NCI-H1417 (cell line): ENCODE measurements around the gene TOLLIP.
"Not testable (repeated sequence)": the region's sequence is repeated elsewhere in the genome, so short reads cannot be mapped to it uniquely, and the experiment has no call there.

Experiments
- DNase-seq, 3 experiments: peaks; one replicate each; lab custom pipeline; 2025; lab: John Stamatoyannopoulos, UW

The TOLLIP gene

DNA sequence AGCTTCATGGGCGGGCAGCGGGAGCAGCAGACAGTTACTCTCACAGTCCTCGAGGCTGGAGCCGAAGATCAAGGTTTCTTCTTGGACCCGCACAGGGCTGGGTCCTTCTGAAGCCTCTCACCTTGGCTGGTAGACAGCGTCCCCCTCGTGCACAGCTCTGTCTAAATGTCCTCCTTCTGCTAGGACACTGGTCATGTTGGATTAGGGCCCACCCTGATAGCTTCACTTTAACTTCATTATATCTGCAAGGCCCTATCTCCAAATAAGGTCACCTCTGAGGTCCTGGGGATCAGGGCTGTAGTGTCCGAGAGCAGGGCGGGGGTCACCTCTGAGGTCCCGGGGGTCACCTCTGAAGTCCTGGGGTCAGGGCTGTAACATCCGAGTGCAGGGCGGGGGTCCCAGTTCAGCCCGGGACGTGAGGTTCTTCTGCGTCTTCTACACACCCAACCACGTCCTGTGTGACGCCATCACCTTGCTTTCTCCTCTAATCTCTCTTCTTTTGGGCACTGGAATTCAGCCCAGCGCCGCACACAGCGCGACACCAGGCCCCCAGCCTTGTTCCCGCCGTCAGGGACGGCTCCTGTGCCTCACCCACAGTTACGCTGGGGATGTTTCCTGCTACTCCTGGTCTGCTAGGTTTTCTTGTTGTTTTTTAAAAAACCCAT is 34.1 kb upstream of the TOLLIP start:
- no peak for DNase-seq

GRCh38 chr11:1342946-1343345 is 33.5 kb upstream of the TOLLIP start:
- DNase-seq: no peak

- DNase-seq: peak in 1 of 3 experiments; percentile 20
Measured at GRCh38 chr11:1341928-1342524, 32.6 kb upstream of the TOLLIP start.

DNA sequence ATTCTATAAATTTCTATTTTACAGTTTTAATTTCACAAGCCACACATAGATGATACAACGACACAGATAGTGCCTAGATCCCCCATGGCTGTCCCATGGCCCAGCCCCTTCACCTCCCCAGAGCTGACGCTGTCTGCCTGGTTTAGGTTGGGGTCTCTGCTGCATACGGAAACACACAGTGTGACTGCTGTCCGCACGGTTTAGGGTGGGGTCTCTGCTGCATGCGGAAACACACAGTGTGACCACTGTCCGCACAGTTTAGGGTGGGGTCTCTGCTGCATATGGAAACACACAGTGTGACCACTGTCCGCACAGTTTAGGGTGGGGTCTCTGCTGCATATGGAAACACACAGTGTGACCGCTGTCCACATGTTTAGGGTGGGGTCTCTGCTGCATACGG is 31.8 kb upstream of the TOLLIP start:
- DNase-seq: not testable (repeated sequence)

DNA sequence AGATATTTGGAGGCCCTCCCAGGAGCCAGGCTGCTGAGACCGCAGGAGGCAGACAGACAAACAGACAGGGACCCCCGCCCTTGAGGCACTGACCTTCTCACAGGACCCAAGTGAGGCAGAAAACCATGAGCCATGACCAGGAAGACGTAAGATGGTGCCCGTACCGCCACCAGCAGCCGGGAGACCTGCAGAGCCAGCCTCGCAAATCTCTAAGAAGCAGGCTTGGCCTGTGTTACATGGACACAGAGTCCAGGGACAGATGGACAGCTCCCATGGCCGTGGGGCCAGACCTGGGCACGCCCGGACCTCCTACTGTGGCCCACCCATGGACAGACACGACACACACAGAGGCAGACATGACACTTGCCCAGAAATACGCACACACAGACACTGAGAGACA is 30.7 kb upstream of the TOLLIP start:
- DNase-seq: no peak

DNA sequence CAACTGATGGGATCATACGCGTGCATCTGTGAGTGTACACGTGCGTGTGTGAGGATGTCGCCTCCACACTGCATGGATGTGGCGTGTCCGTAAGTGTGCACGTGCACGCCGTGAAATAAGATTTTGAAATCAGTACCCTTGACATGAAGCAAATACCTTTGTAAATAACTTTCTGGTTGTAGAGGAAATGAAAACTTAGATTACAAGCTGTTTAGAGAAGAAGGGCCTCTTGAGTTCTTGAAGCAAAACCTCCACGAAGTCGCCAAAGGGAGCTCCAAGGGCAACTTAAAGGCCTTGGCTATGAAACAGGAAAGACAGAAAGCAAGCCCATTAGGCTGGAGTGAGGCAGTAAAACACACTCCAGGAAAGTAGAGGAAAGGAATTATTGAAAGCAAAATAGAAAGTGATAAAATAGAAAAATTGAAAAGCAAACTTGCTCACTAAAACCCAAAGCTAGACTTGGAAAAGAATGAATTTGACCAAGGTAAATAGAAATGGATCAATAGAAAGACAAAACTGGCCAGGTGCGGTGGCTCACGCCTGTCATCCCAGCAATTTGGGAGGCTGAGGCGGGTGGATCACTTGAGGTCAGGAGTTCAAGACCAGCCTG is 29.7 kb upstream of the TOLLIP start:
- DNase-seq: no peak

DNA sequence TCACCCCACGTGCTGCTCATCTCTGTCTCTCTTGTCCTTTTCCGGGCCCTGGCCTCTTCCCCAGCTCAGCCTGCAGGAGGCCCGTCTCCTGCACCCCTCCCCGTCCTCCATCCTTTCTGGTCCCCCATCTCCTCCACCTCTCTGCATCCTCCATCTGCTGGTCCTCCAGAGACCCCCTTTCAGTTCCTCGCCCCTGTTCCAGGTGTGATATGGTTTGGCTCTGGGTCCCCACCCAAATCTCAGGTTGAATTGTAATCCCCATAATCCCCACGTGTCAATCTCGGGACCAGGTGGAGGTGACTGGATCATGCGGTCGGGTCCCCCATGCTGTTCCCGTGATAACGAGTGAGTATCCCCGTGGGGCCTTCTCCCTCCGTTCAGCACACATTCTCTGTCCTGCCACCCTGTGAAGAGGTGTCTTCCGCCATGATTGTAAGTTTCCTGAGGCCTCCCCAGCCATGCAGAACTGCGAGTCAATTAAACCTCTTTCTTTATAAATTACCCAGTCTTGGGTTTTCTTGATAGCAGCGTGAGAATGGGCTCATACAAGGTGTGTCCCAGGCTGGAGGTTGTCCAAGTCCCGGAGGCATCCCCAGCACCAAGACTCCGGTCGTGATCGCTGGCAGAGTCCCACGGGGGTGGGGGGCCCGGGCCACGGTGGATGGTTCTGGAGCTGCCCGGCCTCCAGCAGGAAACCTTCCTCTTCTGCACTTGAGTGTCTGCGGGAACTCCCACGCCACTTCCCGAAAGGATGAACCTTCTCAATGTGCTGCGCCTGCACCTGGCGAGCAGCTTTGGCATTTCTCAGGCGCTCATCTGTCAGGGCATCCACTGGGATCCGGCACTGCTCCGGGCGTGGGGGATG is 29.0 kb upstream of the TOLLIP start:
- DNase-seq: no peak

DNA sequence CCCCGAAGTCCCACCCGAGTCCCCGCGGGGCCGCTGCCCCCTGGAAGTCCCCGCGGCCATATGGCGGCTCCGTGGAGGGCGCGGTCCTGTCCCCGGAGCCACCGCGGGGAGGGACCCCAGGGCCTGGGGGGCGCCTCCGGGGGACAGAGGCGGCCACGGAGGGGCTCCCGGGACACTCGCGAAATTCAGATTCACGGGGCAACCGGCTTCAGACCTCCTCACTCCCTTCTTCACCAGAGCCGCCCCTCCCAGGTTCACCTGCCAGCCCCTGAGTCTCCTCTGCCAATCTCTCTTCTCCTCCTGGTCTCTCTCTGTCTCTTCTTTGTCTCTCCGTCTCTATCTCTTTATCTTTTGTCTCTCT is 28.2 kb upstream of the TOLLIP start:
- DNase-seq: no peak

- peak in 1 of 3 experiments; percentile 6 for DNase-seq
Measured at GRCh38 chr11:1336836-1337646, 27.6 kb upstream of the TOLLIP start.

- peak; percentile 13 to 55 (median 44) for DNase-seq
Measured at GRCh38 chr11:1335811-1336761, 26.7 kb upstream of the TOLLIP start.

DNA sequence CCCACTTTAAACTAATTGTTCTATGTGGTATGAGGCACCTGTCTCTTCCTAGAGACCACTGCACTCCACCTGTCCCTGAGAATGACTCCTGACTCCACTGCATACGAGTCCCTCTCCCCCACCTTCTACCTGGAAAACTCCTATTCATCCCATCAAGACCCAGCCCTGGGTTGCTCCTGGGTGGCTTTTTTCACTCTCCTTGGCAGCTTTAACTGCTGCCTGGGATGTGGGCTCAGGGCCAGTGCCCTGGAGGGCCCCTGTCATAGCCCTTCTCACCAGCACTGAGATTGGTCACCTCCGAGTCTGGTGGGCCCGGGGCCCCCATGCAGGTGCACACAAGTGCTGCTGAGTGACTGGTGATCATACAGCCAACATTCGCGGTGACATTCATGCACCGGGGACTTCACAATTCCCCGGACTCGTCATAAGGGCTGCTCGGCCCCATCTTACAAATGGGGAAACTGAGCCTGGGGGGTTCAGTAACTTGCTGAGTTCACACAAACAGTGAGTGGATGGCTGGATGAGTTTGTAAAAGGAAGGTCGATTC is 25.9 kb upstream of the TOLLIP start:
- no peak for DNase-seq

- no peak for DNase-seq
Measured at GRCh38 chr11:1333860-1334259, 24.4 kb upstream of the TOLLIP start.

GRCh38 chr11:1333091-1333772 is 23.8 kb upstream of the TOLLIP start:
- DNase-seq: no peak

DNA sequence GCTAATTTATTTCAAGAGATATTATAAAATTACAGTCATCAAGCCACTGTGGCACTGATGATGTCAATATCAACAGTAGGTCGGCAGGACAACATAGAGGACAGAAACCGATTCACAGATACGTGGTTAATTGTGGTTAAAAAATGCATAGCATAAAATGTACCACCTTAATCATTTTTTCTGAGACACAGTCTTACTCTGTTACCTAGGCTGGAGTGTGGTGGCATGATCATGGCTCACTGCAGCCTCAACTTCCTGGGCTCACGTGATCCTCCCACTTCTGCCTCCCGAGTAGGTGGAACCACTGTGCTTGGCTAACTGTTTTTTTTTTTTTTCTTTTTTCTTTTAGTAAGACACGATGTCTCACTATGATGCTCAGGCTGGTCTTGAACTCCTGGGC is 21.0 kb upstream of the TOLLIP start:
- no peak for DNase-seq

GRCh38 chr11:1327064-1327460 is 17.6 kb upstream of the TOLLIP start:
- DNase-seq: no peak

GRCh38 chr11:1326435-1327063 is 17.1 kb upstream of the TOLLIP start:
- peak in 1 of 3 experiments; percentile 22 for DNase-seq

- no peak for DNase-seq
Measured at GRCh38 chr11:1323774-1324173, 14.3 kb upstream of the TOLLIP start.

DNA sequence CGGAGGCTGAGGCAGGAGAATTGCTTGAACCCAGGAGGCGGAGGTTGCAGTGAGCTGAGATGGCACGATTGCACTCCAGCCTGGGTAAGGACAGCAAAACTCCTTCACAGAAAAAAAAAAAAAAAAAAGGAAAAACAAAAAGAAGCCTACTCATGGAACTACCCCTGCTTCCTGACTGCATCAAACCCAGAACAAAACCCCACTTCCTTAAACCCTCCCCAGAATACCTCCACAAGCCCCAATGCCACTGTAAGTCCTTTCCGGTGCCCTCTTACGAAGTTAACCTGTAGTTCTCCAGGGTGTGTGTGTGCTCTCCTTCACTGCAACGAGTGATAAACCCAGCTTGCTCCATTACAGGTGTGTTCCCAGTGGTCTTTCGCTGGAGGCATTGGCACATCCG is 8.6 kb upstream of the TOLLIP start:
- DNase-seq: no peak

DNA sequence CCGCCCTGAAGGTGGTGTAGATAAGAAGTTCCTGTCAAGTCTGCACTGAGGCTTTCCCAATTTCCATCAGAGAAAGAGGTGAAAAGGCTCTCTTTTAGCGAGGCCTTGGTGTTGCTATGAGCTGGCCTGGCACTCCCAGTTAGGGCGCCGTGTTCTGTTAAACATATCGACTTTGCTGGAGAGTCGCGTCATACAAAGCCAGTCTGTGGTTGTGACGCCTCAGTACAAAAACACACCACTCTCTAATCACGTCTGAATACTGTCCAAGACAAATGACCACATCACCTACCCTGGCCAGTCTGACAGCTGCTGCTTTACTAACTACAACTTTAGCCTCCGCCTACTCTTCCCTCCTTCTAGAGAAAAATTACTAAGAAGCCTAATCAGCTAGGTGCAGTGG is 8.0 kb upstream of the TOLLIP start:
- no peak for DNase-seq
